GM18909 (cell line): ENCODE results near the gene DNAJC30.
"Not testable (repeated sequence)": the region's sequence is repeated elsewhere in the genome, so short reads cannot be mapped to it uniquely, and the experiment has no call there.

Source experiments
- ATAC-seq: cut with Tn5 transposase; IDR thresholded peaks from one replicate; pipeline ENCODE4 v1.9.1; 2021; ENCODE audit warnings: mild to moderate bottlenecking; ENCODE audit not compliant: unreplicated experiment, poor library complexity

DNAJC30 gene

GRCh38 chr7:73683056-73683787 lies at the start of gene DNAJC30, which contains the start of gene BUD23:
Gene DNAJC30, minus strand, starts transcription at chr7:73683453. Its CDS starts 30 bp downstream, at chr7:73683423.
Gene BUD23, plus strand, starts transcription at chr7:73683597. Its CDS starts 29 bp downstream, at chr7:73683626.
- ATAC-seq = peak; percentile 90

- ATAC-seq = no peak
Observed at GRCh38 chr7:73732397-73732796, 49.1 kb upstream of the DNAJC30 start.

- ATAC-seq = no peak
Observed at GRCh38 chr7:73730485-73730884, 47.2 kb upstream of the DNAJC30 start.

GRCh38 chr7:73728551-73728950 lies 45.3 kb upstream of the DNAJC30 start:
- ATAC-seq = no peak

- ATAC-seq = no peak
Observed at GRCh38 chr7:73727952-73728351, 44.7 kb upstream of the DNAJC30 start.

GRCh38 chr7:73726083-73726466 lies 42.8 kb upstream of the DNAJC30 start:
- ATAC-seq = peak; percentile 20

GRCh38 chr7:73723813-73724212 lies 40.6 kb upstream of the DNAJC30 start:
- ATAC-seq = no peak

GRCh38 chr7:73722785-73723184 lies 39.5 kb upstream of the DNAJC30 start:
- no peak for ATAC-seq

GRCh38 chr7:73722182-73722581 lies 38.9 kb upstream of the DNAJC30 start:
- not testable (repeated sequence) for ATAC-seq

GRCh38 chr7:73721377-73721817 lies 38.1 kb upstream of the DNAJC30 start:
- ATAC-seq = no peak

- ATAC-seq = not testable (repeated sequence)
Observed at GRCh38 chr7:73720443-73720842, 37.2 kb upstream of the DNAJC30 start.

GRCh38 chr7:73719806-73720169 lies 36.5 kb upstream of the DNAJC30 start:
- peak; percentile 6 for ATAC-seq

- ATAC-seq = peak; percentile 69
Observed at GRCh38 chr7:73718905-73719805, 35.9 kb upstream of the DNAJC30 start, which contains the start of gene STX1A. Gene STX1A, minus strand, starts transcription at chr7:73719669. Its CDS starts 38 bp downstream, at chr7:73719631.

- ATAC-seq = no peak
Observed at GRCh38 chr7:73718438-73718881, 35.2 kb upstream of the DNAJC30 start.

GRCh38 chr7:73717991-73718405 lies 34.7 kb upstream of the DNAJC30 start:
- no peak for ATAC-seq

- ATAC-seq = no peak
Observed at GRCh38 chr7:73717025-73717807, 34.0 kb upstream of the DNAJC30 start.

GRCh38 chr7:73716318-73716890 lies 33.2 kb upstream of the DNAJC30 start:
- ATAC-seq = no peak

GRCh38 chr7:73715648-73716317 lies 32.5 kb upstream of the DNAJC30 start:
- ATAC-seq = no peak

- not testable (repeated sequence) for ATAC-seq
Observed at GRCh38 chr7:73713319-73713718, 30.1 kb upstream of the DNAJC30 start.
